GM18870 (cell line): ENCODE data around the gene LMNB1.

Source experiments
- ATAC-seq: cut with Tn5 transposase; IDR thresholded peaks from one replicate; pipeline ENCODE4 v1.9.1; 2021; ENCODE audit warnings: moderate library complexity; ENCODE audit not compliant: unreplicated experiment

LMNB1 gene

GRCh38 chr5:126883564-126884245 is 106.8 kb downstream of the LMNB1 start:
- ATAC-seq: no peak

DNA sequence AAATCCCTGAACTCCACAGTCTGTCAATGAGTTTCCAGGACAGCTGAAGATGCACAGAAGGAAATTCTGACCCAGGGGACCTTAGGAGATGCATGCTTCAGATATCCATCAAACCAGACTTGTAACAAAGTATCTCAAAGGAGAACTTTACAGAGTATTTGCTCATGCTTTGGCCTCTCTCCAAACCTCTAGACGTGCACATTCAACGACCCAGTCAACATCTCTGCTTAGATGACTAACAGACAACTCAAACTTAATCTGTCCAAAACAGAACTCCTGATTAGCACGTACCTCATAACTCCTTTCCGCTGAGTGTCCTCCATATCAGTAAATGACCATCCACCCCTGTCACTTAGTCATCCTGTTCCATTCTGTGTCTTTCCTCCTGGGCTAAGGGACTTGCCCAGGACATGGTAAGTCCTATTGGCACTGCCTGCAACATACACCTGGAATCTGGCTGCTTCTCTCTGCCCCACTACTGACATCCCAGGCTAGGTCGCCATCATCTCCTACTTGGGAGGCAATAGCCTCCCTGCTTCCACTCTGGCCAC is 107.4 kb downstream of the LMNB1 start:
- no peak for ATAC-seq
